H7 (cell line): ENCODE results near the gene RAE1. TPM values are rescaled to one million over a fixed set of nuclear protein-coding genes. Genes with fewer than 3 reads are reported as not detected.
A peak's percentile ranks its signal among the peaks of the same experiment; 100 is the strongest.
"Not testable (repeated sequence)": the region's sequence is repeated elsewhere in the genome, so short reads cannot be mapped to it uniquely, and the experiment has no call there.

Experiments
- DNase-seq: peaks from one replicate; pipeline ENCODE4 v3.0.0; 2012
- H3K27me3 ChIP-seq: 2 replicates; pipeline ENCODE4 v1.6.0; 2011; ENCODE audit warnings: mild to moderate bottlenecking, low read length; ENCODE audit not compliant: control insufficient read depth, insufficient read depth
- H3K36me3 ChIP-seq: replicated peaks from 2 replicates; pipeline ENCODE4 v1.5.1; 2011; ENCODE audit warnings: low read length; ENCODE audit not compliant: control insufficient read depth, insufficient read depth
- H3K4me3 ChIP-seq: 2 replicates; pipeline ENCODE4 v1.5.1; 2011; ENCODE audit warnings: low read depth, mild to moderate bottlenecking, control low read depth, low read length, moderate library complexity; ENCODE audit not compliant: insufficient read depth
- total RNA-seq: library from RNA; depleted of rRNA; stranded (reverse); fragments of >200 nt; shearing (Covaris generic); gene quantifications from 2 replicates; pipeline ENCODE4 v1.2.3, GENCODE V29; 2014

RAE1 gene
- total RNA-seq, 1 experiment from 2014 or later = 48.2 TPM

GRCh38 chr20:57341663-57342062 is 9.4 kb upstream of the RAE1 start:
- no peaks in the 10 kb centered on the region for H3K36me3 ChIP-seq
- DNase-seq = no peak
- no peaks in the 10 kb centered on the region for H3K27me3 ChIP-seq
- H3K4me3 ChIP-seq = no peak overlapping the region

GRCh38 chr20:57342829-57343228 is 8.2 kb upstream of the RAE1 start:
- DNase-seq = no peak

GRCh38 chr20:57346477-57346876 is 4.6 kb upstream of the RAE1 start:
- peak; percentile 70 for DNase-seq
- Histone ChIP-seq H3K36me3 (no peaks in the 10 kb centered on the region), H3K27me3 (no peaks in the 10 kb centered on the region), H3K4me3 (no peak overlapping the region)

More at GRCh38 chr20:57342829-57343228, 8.2 kb upstream of the RAE1 start:
- no peaks in the 10 kb centered on the region for H3K36me3 ChIP-seq
- no peaks in the 10 kb centered on the region for H3K27me3 ChIP-seq
- no peak overlapping the region for H3K4me3 ChIP-seq

- Histone ChIP-seq H3K36me3 (no peaks in the 10 kb centered on the region), H3K27me3 (no peaks in the 10 kb centered on the region), H3K4me3 (no peak overlapping the region)
- DNase-seq = no peak
These were observed 3.7 kb upstream of the RAE1 start for GRCh38 chr20:57347393-57347792.

- H3K4me3 ChIP-seq, H3K27me3 ChIP-seq, H3K36me3 ChIP-seq, DNase-seq: not testable (repeated sequence)
These were observed 2.7 kb upstream of the RAE1 start for GRCh38 chr20:57348200-57348921.

DNA sequence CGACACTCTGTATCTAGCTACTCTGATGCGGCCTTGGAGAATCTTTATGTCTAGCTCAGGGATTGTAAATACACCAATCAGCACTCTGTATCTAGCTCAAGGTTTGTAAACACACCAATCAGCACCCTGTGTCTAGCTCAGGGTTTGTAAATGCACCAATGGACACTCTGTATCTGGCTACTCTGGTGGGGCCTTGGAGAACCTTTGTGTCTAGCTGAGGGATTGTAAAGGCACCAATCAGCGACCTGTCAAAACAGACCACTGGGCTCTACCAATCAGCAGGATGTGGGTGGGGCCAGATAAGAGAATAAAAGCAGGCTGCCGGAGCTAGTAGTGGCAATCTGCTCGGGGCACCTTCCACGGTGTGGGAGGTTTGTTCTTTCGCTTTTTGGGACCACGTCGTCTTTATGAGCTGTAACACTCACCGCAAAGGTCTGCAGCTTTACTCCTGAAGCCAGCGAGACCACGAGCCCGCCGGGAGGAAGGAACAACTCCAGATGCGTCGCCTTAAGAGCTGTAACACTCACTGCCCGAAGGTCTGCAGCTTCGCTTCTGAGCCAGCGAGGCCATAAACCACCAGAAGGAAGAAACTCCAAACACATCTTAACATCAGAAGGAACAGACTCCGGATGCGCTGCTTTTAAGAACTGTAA is 2.0 kb upstream of the RAE1 start:
- not testable (repeated sequence) for H3K27me3 ChIP-seq, DNase-seq, H3K36me3 ChIP-seq, H3K4me3 ChIP-seq

DNA sequence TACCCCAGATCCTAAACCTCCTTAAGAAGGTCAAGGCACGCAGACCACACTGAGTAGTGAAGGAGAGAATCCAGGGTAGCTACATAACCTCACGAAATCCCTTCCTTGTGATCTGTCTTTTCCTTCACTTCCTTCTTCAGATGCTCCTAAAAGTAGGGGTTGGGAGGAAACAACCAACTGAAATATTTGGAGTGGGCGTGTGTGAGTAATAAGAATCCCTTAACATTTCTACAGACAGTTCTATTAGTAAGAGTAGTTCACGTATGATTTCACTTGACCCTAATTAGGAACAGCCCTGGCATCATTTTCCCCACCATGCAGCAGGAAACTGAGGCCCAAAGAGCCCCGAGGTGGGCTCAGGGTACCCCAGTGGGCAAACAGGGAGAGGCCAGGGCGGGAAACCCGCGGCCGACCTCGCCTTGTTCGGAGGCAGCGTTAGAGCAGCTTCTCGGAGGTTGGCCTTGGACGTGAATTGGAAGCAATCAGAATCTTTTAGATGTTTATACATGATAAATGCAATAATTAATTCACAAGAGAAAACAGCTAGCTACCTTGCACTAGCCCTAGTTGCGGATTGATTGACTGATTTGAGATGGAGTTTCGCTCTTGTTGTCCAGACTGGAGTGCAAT is 859 bp upstream of the RAE1 start:
- Histone ChIP-seq H3K27me3 (no peaks in the 10 kb centered on the region), H3K36me3 (peaks cover 10% of the 10 kb centered on the region), H3K4me3 (no peak overlapping the region)
- no peak for DNase-seq

GRCh38 chr20:57350726-57351041 is 371 bp upstream of the RAE1 start:
- DNase-seq, H3K27me3 ChIP-seq: not testable (repeated sequence)
- H3K36me3 ChIP-seq = peaks cover 12% of the 10 kb centered on the region
- H3K4me3 ChIP-seq = peak overlapping the region; percentile 96

GRCh38 chr20:57352305-57352704 is 1.2 kb downstream of the RAE1 start:
- H3K36me3 ChIP-seq = peaks cover 18% of the 10 kb centered on the region
- H3K4me3 ChIP-seq = no peak overlapping the region
- no peak for DNase-seq
- H3K27me3 ChIP-seq = no peaks in the 10 kb centered on the region

DNA sequence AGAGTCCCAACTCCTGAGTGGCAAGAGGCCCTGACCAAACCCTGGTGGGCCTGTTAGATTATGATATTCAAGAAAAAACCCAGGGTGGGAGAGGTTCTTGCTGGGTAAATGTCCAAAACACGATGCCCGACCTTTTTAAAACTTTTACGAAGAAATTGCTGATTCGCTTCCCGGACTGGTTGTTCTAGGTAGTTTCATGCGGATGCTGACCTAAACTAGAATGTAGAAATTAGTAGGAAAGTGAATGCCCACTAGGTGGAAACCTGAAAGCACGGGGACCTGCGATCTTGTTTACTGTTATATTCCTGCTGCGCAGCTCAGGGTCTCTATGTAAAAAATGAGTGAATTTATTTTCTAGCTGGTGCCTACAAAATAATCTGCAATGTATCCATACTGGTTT is 2.3 kb downstream of the RAE1 start:
- Histone ChIP-seq H3K27me3 (no peaks in the 10 kb centered on the region), H3K36me3 (peaks cover 18% of the 10 kb centered on the region), H3K4me3 (no peak overlapping the region)
- no peak for DNase-seq

GRCh38 chr20:57361517-57361916 is 10.5 kb downstream of the RAE1 start:
- DNase-seq = no peak
- Histone ChIP-seq H3K36me3 (peaks cover 23% of the 10 kb centered on the region), H3K4me3 (no peak overlapping the region)

DNA sequence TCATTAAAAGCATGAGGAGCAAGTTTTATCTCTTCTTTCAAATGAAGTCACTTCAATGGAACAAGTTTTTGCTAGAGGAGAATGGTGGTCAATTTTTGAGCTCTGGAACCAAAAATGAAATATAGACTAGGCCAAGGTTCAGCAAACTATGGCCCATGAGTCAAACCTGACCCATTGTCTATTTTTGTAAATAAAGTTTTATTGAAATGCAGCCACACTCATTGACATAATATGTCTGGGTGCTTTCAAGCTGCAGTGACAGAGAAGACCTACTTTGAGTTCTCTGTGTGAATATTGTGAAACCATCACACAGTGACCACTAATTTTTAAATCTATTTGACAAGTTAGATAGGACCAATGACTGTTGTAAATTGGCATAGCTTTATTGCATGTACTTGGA is 13.4 kb downstream of the RAE1 start:
- no peak for DNase-seq
- Histone ChIP-seq H3K4me3 (no peak overlapping the region), H3K36me3 (peaks cover 27% of the 10 kb centered on the region), H3K27me3 (no peaks in the 10 kb centered on the region)

More at GRCh38 chr20:57361517-57361916, 10.5 kb downstream of the RAE1 start:
- H3K27me3 ChIP-seq = no peaks in the 10 kb centered on the region

GRCh38 chr20:57369596-57369995 is 18.5 kb downstream of the RAE1 start:
- Histone ChIP-seq H3K36me3 (peaks cover 44% of the 10 kb centered on the region), H3K4me3 (no peak overlapping the region), H3K27me3 (no peaks in the 10 kb centered on the region)
- no peak for DNase-seq

- Histone ChIP-seq H3K36me3 (peaks cover 50% of the 10 kb centered on the region), H3K27me3 (no peaks in the 10 kb centered on the region), H3K4me3 (no peak overlapping the region)
- DNase-seq = no peak
These were observed 19.3 kb downstream of the RAE1 start for GRCh38 chr20:57370316-57370715.

DNA sequence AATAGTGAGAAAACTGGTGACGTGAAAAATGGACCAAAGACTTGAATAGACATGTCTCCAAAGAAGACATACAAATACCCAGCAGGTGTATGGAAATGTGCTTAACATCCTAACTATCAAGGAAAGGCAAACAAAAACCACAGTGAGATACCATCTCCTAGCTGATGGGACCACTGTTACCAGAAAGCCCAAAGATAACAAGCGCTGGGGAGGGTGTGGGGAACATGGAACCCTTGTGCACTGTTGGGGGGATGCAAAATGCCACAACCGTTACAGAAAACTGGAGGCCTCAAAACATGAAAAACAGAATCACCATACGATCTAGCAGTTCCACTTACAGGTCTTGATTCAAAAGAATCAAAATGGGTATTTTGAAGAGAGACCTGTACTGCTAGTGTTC is 20.3 kb downstream of the RAE1 start:
- DNase-seq = no peak
- Histone ChIP-seq H3K36me3 (peaks cover 49% of the 10 kb centered on the region), H3K27me3 (no peaks in the 10 kb centered on the region), H3K4me3 (no peak overlapping the region)
